ENCODE measurements around the gene ACAP3. TPM values are rescaled to one million over a fixed set of nuclear protein-coding genes. Genes with fewer than 3 reads are reported as not detected.
"Not testable (repeated sequence)": the region's sequence is repeated elsewhere in the genome, so short reads cannot be mapped to it uniquely, and the experiment has no call there.

The ACAP3 gene
- total RNA-seq, 2 donors from 2014 or later = 43.2 to 58.6 TPM

GRCh38 chr1:1318777-1319645 lies 11.3 kb upstream of the ACAP3 start:
- H3K9me3 ChIP-seq = no peaks in the 10 kb centered on the region
- H3K4me1 ChIP-seq (replicated peaks) = peaks cover 12% of the 10 kb centered on the region
- peak overlapping the region; percentile 26 to 73 for H3K27ac ChIP-seq
- no peak for TF ChIP-seq POLR2A (IDR thresholded peaks at IDR 0.05)
- no peak for TF ChIP-seq POLR2AphosphoS5 (IDR thresholded peaks at IDR 0.05)
- TF ChIP-seq, protein P1, sequence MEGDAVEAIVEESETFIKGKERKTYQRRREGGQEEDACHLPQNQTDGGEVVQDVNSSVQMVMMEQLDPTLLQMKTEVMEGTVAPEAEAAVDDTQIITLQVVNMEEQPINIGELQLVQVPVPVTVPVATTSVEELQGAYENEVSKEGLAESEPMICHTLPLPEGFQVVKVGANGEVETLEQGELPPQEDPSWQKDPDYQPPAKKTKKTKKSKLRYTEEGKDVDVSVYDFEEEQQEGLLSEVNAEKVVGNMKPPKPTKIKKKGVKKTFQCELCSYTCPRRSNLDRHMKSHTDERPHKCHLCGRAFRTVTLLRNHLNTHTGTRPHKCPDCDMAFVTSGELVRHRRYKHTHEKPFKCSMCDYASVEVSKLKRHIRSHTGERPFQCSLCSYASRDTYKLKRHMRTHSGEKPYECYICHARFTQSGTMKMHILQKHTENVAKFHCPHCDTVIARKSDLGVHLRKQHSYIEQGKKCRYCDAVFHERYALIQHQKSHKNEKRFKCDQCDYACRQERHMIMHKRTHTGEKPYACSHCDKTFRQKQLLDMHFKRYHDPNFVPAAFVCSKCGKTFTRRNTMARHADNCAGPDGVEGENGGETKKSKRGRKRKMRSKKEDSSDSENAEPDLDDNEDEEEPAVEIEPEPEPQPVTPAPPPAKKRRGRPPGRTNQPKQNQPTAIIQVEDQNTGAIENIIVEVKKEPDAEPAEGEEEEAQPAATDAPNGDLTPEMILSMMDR (IDR thresholded peaks at IDR 0.05) = no peak
- intact Hi-C loops (cut with DNase I) = no loop called here
- WGBS = 90% methylated on average over 36 of the region's 36 CpGs
- peaks cover 0 to 11% of the 10 kb centered on the region in 2 donors for H3K36me3 ChIP-seq
- H3K4me3 ChIP-seq = no peak overlapping the region
- no peak for DNase-seq (ENCODE audit: low spot score)
- H3K27me3 ChIP-seq (replicated peaks; ENCODE audit: insufficient read depth) = no peaks in the 10 kb centered on the region

DNA sequence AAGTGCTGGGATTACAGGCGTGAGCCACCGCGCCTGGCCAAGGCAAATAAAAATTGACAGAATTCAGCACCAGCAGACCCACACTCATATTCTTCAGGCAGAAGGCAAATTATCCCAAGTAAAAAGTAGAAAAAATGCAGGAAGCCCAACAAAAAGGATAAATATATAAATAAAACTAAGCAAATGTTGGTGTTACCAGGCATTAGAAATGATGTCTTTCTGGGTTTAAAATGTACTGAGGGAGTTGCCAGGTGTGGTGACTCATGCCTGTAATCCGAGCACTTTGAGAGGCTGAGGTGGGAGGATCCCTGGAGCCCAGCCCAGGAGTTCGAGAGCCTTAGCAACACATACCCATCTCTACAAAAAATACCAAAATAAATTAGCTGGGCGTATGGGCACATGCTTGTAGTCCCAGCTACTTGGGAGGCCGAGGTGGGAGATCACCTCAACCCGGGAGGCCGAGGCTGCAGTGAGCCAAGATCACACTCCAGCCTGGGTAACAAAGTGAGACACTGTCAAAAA lies 10.5 kb upstream of the ACAP3 start:
- intact Hi-C loops (cut with DNase I) = no loop called here
- Histone ChIP-seq H3K27me3 (replicated peaks; ENCODE audit: insufficient read depth) (no peaks in the 10 kb centered on the region), H3K4me1 (replicated peaks) (peaks cover 12% of the 10 kb centered on the region), H3K9me3 (no peaks in the 10 kb centered on the region), H3K4me3 (no peak overlapping the region), H3K27ac (peak overlapping the region; percentile 57 to 73), H3K36me3 (peaks cover 0 to 19% of the 10 kb centered on the region in 2 donors)
- TF ChIP-seq POLR2A (IDR thresholded peaks at IDR 0.05) (no peak), POLR2AphosphoS5 (IDR thresholded peaks at IDR 0.05) (peak; percentile 93)
- TF ChIP-seq, protein P1 (IDR thresholded peaks at IDR 0.05) = no peak
- WGBS = 30% methylated on average over 9 of the region's 9 CpGs
- peak; percentile 86 for DNase-seq (ENCODE audit: low spot score)

- H3K4me3 ChIP-seq = no peak overlapping the region
These were observed 9.7 kb upstream of the ACAP3 start for GRCh38 chr1:1317420-1317819.

GRCh38 chr1:1316199-1316598 lies 8.5 kb upstream of the ACAP3 start:
- H3K4me3 ChIP-seq = not testable (repeated sequence)
- peaks cover 0 to 36% of the 10 kb centered on the region in 2 donors for H3K36me3 ChIP-seq

More at GRCh38 chr1:1317420-1317819, 9.7 kb upstream of the ACAP3 start:
- no peak for DNase-seq (ENCODE audit: low spot score)
- no peaks in the 10 kb centered on the region for H3K27me3 ChIP-seq (replicated peaks; ENCODE audit: insufficient read depth)
- no peaks in the 10 kb centered on the region for H3K9me3 ChIP-seq
- no peak for TF ChIP-seq POLR2A (IDR thresholded peaks at IDR 0.05)
- TF ChIP-seq, protein P1 (IDR thresholded peaks at IDR 0.05) = no peak
- no peak for TF ChIP-seq POLR2AphosphoS5 (IDR thresholded peaks at IDR 0.05)
- WGBS = 87% methylated on average over 6 of the region's 6 CpGs
- H3K36me3 ChIP-seq = peaks cover 0 to 27% of the 10 kb centered on the region in 2 donors
- peak overlapping the region; percentile 57 to 73 for H3K27ac ChIP-seq
- intact Hi-C loops (cut with DNase I) = no loop called here
- peaks cover 12% of the 10 kb centered on the region for H3K4me1 ChIP-seq (replicated peaks)

DNA sequence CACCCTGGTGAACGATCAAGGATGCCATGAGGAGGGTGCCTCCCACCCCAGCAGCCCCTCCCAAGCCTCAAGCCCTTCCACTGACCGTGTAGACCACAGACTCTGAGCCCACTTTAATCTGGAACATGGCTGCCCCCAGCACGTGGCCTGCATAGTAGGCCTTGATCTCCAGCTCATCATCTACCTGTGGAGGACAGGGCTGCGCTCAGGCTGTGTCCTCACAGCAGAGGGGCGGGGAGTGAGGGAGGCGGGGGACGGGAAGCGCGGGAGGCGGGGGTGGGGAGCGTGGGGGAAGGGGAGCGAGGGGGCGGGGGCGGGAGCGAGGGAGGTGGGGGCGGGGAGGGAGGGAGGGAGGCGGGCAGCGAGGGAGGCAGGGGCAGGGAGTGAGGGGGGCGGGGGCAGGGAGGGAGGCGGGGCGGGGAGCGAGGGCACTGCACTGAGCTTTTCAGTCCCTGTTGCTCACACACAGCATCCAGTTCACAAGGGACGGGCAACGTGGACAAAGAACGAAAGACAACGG lies 7.8 kb upstream of the ACAP3 start:
- no peak for TF ChIP-seq POLR2A (IDR thresholded peaks at IDR 0.05)
- no peak for TF ChIP-seq POLR2AphosphoS5 (IDR thresholded peaks at IDR 0.05)
- TF ChIP-seq, protein P1 (IDR thresholded peaks at IDR 0.05) = no peak
- no peak overlapping the region for H3K27ac ChIP-seq
- DNase-seq (ENCODE audit: low spot score) = no peak
- H3K27me3 ChIP-seq (replicated peaks; ENCODE audit: insufficient read depth) = no peaks in the 10 kb centered on the region
- H3K9me3 ChIP-seq = no peaks in the 10 kb centered on the region
- H3K4me3 ChIP-seq = no peak overlapping the region
- peaks cover 0 to 39% of the 10 kb centered on the region in 2 donors for H3K36me3 ChIP-seq
- WGBS = 52% methylated on average over 15 of the region's 26 CpGs
- peaks cover 12% of the 10 kb centered on the region for H3K4me1 ChIP-seq (replicated peaks)
- intact Hi-C loops (cut with DNase I) = no loop called here

More at GRCh38 chr1:1316199-1316598, 8.5 kb upstream of the ACAP3 start:
- 86% methylated on average over 8 of the region's 8 CpGs for WGBS
- DNase-seq (ENCODE audit: low spot score); intact Hi-C loops (cut with DNase I); H3K27ac ChIP-seq; H3K9me3 ChIP-seq; H3K27me3 ChIP-seq (replicated peaks; ENCODE audit: insufficient read depth): not testable (repeated sequence)
- peaks cover 12% of the 10 kb centered on the region for H3K4me1 ChIP-seq (replicated peaks)

Data from prostate gland (tissue), 2 donors.